GM12801 (cell line): Measurements from ENCODE around the gene RNF166.

ENCODE experiments used
- CTCF ChIP-seq: IDR thresholded peaks from one replicate; pipeline ENCODE4 v1.5.1; 2011; ENCODE audit warnings: control low read depth; ENCODE audit not compliant: insufficient read length; ENCODE audit errors: extremely low read depth

RNF166 gene

DNA sequence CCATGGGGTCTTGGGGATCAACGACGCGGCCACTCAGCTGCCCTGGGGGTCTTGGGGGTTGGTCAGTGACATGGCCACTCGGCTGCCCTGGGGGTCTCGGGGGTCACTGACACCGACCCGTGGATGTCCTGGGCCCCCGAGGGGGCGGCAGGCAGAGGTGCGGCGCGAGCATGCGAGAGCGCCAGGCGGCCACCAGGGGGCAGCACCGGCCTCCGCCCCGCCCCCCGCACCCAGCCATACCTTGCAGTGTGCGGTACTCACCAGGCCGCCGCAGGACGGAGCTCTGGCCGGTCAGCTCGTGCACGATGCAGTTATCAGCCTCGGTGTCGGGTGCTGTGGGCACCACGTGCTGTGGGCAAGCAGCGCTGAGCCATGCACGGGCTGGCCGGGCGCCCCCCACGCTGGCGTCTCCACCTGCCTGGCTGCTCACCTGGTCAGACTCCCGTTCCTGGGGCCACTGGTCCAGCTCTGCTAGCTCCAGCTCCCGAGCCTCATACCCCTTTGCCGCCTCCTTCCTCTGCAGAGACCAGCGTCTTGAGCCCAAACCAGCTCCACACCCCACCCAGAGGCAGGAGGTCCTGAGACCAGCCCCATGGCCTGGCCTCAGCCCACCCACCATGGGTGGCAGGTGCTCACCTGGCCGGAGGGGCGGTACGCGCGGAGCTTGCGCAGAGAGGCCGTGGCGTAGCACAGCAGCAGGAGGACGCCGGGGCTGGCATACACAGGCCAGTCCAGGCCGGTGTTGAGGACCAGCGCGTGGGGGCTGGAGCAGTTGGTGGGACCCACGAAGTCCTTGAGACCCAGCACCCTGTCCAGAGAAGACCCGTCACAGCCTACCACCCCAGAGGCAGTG is 31.3 kb upstream of the RNF166 start:
- TF ChIP-seq CTCF, result no peak

GRCh38 chr16:88736496-88736895 is 30.3 kb upstream of the RNF166 start:
- TF ChIP-seq CTCF, result no peak

DNA sequence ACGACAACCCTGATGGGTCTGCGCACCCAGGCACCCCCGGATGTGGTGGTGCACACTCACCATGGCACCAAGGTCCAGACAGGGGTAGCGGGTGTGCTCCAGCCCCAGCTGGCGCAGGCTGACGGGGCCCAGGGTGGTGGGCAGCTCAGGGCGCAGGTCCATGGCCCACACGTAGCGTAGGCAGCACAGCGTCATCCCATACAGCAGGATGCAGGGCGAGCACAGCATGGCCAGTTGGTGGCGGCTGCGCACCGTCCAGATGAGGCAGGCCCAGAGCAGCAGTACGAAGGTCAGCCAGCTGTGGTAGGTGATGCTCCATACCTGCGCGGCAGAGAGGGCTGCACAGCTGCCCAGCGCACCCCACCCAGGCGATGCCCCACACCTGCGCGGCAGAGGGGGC is 29.9 kb upstream of the RNF166 start:
- no peak for TF ChIP-seq CTCF

- TF ChIP-seq CTCF, result no peak
Observed at GRCh38 chr16:88735616-88736015, 29.4 kb upstream of the RNF166 start.

DNA sequence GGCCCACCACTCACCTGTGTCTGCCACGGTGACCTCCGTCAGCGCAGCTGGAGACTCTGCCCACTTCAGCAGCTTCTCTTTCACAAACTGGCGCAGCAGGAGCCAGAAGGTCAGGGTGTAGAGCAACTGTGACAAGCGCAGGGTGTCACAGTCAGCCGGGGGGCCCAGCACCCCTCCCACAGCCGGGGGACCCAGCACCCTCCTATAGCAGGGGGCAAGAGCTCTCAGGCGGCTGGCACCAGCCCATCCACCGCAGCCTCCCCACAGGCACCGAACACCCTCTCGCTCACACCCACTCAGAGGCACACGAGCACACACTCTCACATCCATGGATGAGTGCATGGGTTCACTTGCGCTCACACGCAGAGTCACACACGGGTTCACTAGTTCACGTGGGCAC is 28.9 kb upstream of the RNF166 start:
- no peak for TF ChIP-seq CTCF

- TF ChIP-seq CTCF, result no peak
Observed at GRCh38 chr16:88734361-88734728, 28.1 kb upstream of the RNF166 start.

- no peak for TF ChIP-seq CTCF
Observed at GRCh38 chr16:88733630-88734360, 27.6 kb upstream of the RNF166 start.
